ENCODE data around the gene TKT.

Gene TKT

DNA sequence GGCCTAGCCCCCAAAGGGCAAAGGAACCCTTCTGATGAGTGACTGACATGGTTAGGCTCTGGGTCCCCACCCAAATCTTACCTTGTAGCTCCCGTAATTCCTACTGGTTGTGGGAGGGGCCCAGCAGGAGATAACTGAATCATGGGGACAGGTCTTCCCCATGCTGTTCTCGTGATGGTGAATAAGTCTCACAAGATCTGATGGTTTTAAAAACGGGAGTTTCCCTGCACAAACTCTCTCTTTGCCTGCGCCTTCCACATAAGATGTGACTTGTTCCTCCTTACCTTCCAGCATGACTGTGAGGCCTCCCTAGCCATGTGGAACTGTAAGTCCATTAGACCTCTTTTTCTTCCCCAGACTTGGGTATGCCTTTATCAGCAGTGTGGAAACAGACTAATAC lies 16.9 kb downstream of the TKT start:
- no peak for DNase-seq

DNA sequence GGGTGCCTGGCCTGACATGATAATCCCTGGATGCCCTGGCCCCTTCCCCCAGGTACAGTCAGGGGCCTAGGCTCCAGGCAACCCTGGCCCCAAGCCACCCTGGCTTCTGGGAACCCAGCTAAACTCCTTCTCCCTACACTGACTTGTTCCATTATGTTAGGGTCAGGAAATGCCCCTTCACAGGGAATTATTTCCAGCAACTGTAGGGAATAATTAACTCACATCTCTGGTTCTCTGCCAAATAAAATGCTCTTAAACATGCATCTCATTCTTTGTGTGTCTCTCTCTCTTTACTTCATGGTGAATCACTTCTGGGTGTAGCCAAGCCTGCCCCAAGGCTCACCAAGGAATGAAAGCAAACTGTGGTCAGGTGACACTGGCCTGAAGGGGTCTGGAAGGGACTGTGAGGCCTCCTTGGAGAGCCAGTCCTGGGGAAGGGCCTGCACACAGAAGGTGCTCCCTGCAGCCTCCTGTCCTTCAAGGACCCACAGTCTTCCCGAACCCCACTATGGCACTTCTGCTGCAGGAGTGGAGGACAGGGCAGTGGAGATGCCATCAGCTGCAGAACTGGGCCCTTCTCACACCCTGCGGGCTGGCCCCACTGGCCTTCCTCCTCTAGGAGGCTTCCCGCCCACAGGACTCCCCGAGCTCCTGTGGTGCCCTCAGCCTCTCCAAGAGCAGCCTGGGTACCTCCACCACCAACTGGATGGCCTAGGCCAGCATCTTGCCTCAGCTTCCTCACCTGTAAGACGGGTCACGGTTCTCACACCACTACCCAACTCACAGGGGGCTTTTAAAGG lies 17.6 kb downstream of the TKT start:
- no peak for DNase-seq

DNA sequence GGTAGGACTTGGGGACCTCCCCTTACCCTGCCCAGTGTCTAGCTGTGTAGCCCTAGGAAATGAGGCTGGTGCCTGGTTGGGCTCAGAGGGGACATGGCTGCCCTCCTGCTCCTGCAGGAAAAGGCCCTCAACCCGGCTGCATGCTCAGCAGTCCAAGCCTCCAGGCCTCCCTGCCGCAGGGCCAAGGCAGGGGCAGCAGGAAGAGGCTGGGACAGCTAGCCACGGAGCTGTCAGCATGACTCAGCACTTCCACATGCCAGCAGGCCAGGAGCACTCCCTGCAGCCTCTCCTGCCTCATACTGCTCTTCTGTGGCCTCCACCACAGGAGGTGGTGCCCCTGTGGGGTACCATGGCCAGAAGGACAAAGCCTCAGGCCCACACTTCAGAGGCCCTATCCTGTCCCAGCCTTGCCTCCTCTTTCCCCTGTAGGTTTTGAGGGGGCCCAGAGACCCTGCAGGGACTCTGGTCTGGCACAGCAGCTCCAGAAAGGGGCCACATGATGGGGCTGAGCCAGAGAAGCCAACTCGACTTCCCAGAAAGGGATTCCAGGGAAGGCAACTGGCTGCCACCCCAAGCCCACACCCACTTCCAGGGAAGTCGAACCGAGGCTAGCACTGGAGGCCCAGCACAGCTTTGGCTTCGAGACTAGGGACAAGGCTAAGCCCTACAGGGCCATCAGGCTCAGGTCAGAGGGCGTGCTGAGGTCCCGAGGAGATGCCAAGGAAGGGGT lies 19.5 kb downstream of the TKT start:
- no peak for DNase-seq

DNA sequence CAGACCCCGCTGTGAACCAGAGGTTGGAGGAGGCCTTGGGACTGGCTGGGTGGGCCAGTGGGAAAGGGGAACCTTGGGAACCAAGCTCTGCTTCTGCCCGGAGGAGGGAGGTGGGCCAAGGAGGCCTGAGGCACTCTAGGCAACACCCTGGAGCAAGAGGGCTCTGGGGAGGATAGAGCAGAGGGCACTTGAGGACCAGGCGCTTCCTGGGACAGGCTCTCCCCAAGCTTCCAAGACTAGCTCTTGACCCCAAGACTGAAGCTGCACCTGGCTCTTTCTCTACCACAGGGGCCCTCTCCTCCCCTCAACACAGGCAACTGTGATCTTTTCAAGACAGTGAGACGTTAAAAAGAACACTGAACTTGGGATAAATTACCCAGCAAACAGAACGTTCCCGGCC lies 20.3 kb downstream of the TKT start:
- no peak for DNase-seq

DNA sequence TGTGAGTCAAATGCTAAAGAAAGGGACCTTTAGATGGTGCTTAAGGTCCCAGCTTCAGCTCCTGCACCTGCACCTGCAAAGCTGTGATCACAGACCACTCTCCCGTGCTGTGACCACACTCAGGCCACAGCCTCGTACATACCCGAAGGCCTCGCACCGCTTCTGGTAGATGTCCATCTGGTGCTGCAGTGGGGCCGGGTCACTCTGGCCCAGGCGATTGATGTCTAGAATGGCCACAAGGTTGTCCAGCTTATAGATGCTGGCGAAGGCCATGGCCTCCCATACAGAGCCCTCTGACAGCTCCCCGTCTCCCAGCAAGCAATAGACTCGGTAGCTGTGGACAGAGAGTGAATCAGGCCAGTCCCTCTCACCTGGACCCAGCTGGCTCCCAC lies 21.0 kb downstream of the TKT start:
- no peak for DNase-seq

DNA sequence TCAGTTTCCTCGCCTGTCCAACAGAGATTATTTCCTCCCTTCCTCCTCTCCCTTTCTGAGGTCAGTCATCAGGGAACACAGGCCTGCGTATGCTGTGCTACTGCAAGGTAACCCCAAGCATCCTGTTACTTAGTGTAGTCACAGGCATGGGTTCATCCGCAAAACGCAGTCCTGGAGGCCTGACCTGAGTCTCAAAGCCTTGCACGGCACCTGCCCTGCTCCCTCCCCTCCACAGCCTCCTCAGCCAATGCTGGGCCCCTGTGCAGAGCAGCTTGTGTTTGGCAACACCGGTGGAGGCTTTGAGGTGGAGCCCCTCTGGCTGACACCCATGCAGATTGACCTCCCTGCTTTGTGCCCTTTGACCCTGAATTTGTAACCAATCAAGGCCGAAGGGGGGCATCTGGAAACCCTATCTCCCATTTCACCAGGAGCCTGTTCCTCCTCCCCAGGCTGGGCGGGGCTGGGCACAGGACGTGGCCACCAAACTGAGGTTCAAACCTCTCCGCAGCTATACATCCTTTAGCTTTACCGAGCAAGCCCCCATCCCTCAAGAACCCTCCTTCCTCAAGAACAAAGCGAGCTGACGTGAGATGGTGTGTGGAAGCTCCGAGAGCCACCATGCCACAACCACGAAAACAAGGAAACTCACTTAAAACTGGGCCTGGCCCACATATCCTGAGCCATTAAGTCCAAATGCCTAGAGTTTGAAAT lies 21.5 kb downstream of the TKT start:
- DNase-seq, result no peak

DNA sequence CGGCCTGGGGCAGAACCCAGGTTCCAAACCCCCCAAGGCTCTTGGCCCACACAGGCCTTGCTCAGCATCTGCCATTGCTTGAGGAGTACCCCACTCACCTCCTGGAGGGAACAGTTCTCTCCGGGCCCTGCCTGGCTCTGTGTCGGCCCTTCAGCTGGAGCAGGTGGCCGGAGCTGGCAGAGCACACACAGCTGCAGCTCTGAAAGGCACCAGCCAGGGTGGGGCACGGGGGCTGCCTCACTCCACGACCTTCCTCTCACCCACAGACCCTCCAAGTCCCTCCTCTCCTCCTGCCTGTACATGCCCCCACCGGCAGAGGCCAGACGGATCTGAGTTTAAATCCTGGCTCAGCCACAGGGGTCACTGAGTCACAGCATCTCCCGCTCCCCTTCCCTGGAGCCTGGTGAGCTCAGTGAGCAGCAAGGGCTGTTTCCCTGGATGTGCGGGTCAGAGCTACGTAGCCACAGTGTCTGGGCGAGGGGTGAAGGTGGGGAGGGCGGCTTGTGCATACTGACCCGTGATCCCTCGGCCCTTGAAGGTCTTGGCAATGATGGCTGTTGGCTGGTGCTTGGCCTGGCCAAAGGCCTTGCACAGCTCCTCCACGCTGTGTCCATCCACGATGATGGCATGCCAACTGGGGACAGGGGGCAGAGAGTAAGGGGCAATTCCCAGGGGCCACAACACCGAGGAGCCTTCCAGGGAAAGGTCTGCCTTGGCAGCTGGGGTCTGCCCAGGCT lies 23.0 kb downstream of the TKT start:
- no peak for DNase-seq

DNA sequence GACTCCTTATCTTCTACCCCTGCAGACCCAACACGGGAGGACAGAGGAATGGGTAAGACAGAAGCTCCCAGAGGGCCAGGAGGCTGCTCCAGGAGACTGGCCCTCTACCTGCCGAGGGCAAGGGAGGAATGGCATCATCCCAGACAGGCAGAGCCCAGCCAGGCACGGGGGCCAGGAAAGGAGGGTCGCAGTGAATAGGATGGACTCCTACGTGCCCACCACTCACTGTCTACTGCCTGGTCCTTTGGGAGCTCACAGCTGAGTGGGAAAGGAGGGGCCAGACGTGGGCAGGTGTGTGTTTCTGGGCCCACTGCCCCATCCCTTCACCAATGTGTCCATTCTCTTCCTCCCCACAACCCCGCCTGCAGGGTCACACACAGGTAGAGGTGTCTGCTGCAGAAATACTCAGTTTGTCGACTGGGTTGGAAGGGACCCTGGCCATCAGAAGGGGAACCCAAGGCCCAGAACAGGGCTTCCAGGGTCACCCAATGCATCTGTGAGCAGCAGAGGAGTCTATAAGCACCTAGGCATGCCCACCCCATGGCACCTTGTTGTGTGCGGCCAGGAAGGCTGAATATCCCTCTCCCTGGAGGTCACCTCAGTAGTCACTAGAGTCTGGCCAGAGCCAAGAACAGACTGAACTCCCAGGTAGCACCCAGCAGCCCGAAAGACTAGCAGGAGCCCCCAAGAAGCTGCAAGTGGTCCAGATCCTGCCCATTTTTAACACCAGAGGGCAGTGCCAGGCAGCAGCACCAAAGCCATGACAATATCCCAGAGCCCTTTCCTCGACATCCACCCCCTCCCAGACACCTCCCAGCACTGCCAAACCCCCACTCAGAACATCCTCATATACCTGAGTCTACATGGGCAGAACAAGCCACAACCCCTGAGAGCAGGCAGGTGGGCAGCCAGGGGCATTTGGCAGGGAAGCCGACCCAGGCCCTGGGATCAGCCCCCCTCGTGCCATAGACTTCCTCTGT lies 24.0 kb downstream of the TKT start:
- no peak for DNase-seq

DNA sequence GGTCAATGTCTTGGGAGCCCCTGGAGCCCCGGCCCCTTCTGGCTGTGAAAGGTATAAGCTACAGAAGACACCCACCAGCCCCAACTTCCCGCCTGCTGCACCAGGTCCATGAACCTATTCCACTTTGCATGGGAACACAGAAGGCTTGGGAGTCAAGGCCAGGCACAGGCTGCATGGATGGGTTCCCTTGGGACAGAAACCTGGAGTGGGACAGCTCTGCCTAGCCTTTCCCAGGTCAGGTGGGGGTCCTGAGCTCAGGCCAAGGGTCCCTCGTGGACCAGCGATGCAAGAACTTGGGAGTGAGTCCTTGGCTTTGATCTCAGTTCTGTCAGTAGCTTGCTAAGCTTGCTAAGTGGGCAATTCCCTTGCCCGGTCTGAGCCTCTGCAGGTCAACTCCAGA lies 25.0 kb downstream of the TKT start:
- no peak for DNase-seq

DNA sequence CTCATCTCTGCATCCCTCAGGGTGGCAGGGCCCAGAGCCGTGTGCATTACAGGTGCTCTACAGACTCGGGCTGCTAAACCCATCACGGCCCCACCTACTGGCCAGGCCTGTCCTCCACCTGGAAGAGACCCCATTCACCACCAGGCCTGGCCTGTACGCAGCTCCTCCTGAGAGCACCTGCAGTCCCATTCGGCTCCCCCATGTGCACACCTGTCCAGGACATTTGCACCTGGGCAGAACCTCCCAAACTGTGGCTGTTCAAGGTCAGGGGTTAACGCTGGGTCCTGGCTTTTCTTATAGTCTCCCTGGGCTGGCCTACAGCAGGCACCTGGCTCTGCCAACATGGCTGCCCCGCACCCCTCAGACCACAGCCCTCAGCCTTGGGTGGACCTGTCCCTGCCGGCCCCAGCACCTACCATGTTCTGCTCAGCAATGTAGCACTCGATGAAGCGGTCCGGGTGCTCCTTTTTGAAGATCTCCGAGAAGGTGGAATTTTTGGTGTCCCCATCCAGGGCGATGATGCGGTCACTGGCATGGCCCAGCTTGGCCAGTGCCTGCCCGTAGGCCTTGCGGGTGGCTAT lies 25.7 kb downstream of the TKT start:
- no peak for DNase-seq

DNA sequence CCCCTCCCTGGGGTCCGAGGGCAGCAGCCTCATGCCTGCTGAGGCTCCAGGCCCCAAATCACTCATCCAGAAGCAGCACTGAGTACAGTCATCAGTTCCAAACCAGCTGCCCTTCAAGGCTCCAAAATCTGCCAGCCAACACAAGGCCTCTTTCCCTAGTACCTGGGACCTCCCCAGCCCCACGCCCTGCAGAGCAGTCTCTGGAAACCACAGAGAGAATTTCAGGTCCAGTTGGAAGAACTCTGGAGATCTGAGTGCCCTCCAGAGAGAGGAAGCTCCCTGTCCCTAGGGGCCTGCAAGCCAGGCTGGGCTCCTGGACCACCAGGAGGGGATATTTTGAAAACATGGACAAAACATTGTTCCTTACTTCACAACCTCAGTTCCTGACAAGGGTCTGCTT lies 26.2 kb downstream of the TKT start:
- DNase-seq, result no peak

DNA sequence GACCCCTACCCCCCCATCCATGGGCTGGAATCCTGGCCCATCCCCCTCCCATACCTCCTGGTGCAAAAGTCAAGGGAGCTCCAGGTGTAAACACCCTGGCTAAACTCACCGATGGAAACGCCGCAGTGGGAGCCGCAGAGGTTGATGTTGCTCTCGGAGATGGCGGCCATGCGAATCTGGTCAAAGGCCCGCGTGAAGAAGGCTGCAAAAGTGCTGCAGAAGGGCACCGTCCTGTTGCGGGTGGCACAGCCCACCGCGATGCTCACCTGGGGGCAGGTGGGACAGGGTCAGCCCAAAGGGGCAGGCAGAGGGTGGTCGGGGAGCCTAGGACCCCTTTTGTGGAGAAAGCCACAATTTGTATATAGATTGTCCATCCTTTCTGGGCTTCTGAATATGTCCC lies 26.7 kb downstream of the TKT start:
- no peak for DNase-seq

DNA sequence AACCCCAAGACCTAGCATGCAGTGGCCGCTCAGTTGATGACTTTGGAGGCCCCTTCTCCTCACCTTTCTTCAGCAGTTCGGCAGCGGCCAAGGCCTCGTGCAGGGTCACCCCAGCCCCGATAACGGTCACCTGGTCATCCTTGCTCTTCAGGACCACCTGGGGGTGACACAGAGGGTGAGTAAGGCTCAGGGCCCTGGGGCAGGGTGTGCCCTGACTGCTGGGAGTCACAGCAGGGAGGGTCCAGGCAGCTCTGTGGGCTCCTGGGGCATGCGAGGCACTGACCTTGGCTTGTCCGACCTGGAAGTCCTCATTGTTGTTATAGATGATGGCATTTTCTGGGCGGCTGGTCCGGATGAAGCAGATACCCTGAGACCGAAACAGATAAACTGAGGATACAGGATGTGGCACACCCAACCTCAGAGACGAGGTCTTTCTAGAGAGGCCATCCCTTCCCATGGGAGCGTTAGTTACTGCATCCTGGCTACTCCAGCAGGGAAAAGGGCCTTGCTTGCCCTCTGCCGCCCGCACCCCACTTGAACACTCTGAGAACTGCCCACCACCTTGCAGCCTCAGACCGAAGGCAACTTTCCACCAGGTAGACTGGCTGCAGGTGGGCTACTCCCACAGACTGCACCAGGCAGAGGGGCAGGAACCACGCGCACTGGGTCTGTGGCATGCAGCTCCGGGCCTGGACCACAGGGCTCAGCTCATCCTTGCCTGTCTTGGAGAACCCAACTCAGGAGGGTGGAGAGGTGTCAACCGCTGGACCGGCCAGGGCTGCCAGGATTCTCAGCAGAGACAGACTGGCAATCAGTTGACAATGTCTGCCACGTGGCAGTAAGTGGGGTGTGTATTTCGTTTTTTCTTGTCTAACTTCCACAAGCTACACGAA lies 27.6 kb downstream of the TKT start:
- DNase-seq, result no peak

DNA sequence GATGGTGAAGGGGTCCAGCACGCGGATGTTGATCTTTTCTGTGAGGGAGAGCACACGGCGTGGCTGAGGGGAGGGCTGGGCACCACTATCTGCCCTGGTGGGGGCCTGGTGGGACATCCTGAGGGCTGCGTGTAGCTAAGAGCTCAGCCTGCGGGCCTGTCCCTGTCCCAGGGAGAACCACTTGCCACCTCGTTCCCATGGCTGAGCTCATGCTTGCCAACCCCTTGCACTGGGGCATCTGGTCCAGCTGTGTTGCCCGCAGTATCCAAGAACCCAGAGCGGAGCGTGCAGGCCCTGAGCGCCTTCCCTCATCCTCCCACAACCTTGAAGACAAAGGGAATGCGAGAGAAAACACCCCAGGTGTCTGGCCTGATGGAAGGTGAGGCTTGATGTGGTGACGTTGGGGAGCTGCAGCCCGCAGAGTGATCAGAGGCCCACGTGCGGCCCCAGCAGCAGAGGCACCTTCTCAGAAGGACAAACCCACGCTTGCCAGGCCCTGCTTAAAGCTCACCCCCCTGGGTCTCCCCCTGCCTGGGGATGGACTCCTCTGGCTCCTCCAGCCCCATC lies 28.9 kb downstream of the TKT start:
- DNase-seq, result no peak

DNA sequence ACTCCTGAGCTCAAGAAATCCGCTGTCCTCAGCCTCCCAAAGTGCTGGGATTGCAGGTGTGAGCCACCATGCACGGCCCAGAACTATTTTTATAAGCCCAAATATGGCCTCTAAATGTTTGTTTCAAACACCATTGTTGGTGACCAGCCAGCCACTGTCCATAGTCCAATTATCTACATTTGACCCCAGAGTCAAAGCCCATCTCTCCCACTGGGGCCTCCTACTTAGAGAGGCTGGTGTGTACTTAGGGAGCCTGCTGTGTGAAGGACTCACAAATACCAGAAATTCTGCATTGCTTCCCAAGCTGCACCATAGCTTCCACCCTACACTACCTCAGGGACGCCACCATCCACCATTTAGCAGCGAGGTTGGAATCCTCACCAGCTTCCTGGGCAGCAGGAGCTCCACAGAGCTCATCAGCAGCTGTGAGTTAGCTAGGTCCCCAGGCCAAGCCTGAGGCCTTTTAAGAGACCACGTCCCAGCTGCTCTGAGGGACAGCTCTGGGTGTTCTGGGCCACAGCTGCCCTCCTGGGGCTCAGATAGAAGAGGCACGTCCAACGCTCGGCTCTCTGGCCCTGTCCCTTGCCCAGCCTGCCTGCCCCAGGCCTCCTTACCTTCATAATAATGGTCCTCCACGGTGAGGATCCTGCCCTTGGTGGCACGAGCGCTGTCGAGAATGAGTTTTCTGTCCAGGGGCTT lies 29.5 kb downstream of the TKT start:
- no peak for DNase-seq

DNA sequence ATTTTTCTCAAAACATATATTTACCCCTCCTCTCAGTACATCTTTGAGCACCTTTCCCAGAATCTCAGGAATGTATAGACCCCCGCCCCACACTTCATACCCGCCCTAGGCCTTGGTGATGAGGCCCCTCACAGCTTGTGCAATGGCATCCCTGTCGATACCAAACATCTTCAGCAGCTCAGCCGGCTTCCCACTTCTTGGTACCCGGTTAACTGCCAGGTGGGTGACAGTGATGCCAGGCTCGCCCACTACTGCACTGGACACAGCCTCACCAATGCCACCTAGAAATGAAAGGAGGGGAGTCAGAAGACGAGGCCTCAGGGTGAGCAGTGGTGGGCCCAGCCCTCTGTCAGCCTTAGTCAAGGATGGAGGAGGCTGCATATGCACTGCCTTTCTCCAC lies 30.2 kb downstream of the TKT start:
- DNase-seq, result no peak

DNA sequence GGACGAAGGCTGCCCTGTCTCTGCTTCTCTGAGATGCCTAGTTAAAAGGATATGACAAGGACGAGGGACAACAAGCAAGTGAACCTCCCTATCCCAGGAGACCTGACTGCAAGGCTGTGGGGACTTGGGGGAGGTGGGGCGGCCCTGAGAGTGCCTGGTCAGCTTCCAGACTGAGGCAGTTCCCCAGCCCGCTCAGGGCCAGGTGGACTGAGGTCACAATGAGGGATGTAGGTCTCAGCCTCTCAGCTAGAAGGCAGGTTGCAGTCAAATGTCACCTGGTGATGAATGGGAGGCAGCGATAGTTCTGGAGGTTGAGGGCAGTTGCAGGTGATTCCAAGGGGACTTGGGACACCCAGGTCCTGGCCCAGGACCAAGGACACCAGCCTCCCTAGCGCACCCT lies 30.6 kb downstream of the TKT start:
- DNase-seq, result no peak

DNA sequence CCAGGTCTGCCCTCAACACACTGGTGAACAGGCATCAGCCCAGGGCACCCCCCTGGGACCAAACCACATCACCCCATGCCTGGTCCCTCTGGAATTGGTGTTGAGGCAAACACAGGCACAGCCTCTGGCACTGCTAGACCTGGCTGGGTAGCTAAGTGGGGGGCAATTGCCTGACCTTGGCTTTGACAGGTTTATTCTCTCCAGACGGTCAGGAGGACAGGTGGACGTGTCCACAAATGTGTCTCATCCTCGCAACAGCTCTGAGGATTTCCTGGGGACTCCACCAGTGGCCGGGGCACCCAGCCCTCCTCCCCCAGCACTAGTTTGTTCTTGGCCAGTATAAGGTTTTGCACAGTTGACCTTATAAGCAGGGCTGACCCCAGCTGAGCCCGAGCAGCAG lies 31.3 kb downstream of the TKT start:
- no peak for DNase-seq

DNA sequence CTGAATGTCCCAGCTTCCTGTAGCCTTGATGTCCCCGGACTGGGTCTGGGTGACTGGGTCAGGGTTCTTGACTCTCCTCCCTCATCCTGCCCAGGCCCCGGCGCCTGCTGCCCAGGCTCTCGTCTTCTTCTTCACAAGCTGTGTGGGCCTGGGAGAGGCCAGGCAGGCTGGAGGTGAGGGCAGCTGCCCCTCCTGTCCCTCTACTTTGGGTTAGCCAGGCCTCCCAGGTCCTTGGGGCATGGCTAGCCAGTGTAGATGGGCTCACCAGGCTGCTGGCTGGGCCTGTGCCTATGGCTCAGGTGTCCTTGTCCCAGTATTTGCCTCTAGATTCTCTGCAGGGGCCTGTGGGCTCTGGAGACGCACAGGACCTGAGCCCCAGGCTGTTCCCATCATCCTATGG lies 31.8 kb downstream of the TKT start:
- no peak for DNase-seq

DNA sequence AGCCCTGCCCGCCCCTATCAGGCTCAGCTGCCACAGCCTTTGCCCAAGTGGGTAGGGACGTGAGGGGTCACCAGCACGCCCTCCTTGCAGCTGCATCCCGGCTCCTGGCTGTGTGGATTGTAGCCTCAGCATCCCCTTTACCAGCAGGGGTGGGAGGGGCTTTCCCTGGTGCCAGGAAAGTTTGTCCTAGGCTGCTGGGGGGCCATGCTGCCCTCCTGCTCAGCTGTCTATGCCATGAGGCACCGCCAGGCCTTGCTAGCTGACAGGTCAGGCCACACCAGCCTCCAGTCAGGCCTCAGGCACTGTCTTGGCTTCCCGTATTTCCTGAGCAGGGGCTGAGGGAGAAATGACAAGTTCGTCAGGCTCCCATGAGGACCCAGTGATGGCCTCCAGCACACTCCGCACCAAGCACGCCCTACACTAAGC lies 32.3 kb downstream of the TKT start:
- DNase-seq, result no peak
